ENCODE results near the gene ACAD8. TPM values are rescaled to one million over a fixed set of nuclear protein-coding genes. Genes with fewer than 3 reads are reported as not detected.
"Not testable (repeated sequence)": the region's sequence is repeated elsewhere in the genome, so short reads cannot be mapped to it uniquely, and the experiment has no call there.

ACAD8 gene
- total RNA-seq, 1 experiment from 2014 or later, result 32.3 TPM

DNA sequence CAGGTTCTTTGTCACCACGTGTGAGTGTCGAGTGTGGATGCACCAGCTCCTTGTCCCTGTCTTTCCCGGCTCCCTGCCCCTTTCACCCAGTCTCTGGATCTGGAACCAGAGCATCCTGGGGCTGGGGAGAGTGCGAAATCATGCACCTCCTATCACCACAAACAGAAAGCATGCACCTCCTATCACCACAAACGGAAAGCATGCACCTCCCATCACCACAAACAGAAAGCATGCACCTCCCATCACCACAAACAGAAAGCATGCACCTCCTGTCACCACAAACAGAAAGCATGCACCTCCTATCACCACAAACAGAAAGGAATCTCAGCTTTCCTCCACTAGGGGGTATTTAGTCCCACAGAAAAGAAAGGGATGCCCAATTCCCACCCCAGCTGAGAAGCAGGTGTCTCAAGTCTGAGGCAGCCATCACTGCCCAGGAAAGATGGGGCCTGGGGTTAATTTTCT lies 16.9 kb downstream of the ACAD8 start:
- Histone ChIP-seq H3K9me3 (replicated peaks) (no peaks in the 10 kb centered on the region), H3K36me3 (no peaks in the 10 kb centered on the region), H3K27ac (no peak overlapping the region), H3K27me3 (peaks cover 3% of the 10 kb centered on the region; the same call in 1 of the 2 replicates), H3K4me1 (peaks cover 24% of the 10 kb centered on the region), H3K4me3 (no peak overlapping the region)
- peak in 1 of 2 experiments; percentile 39 for DNase-seq

- Histone ChIP-seq H3K4me1 (peaks cover 19% of the 10 kb centered on the region), H3K27me3 (peaks cover 3% of the 10 kb centered on the region; the same call in 1 of the 2 replicates), H3K9me3 (replicated peaks) (no peaks in the 10 kb centered on the region), H3K4me3 (no peak overlapping the region), H3K36me3 (no peaks in the 10 kb centered on the region), H3K27ac (no peak overlapping the region)
- no peak for DNase-seq
These were observed 18.6 kb downstream of the ACAD8 start for GRCh38 chr11:134271978-134272377.

DNA sequence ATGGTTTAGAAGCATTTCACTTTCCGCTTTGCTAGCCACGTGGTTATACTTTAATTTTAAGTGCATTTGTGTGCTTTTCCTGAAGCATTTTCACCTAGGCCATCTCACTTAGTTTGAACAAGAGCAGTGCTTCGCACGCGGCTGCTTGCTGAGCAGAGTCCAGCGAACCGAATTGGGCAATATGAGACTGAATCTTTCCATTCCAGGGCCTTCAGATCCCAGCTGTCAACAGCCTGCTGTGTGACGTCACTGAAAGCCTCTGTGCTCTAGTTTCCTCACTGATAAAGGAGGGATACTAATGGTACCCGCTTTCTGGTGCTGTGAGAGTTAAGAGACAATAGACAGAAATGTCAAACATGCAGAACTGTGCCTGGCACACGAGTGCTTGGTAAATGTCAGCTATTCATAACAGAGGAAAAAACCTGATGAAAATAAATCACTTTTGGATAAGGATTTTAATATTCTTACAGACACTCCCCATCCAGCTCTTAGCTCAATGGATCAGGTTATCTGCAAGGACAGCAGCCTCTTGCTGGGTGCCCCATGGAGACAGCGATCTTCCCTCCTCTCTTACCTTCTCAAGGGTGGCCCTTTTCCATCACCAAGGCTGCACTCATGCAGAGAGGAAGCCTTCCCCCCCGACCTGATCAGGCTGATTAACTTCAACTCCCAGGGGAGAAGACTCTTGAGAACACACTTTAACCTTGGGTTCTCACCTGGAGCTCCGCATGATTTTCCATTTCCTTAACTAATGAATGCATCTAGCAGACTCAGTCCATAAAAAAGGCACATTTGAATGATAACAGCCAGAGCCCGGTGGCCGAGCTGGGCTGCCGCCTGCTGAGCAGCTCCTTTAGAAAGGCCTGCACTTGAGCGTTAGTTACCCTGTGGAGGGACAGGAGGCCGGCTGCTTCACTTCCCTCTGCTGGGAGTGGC lies 19.3 kb downstream of the ACAD8 start:
- Histone ChIP-seq H3K4me1 (peaks cover 12% of the 10 kb centered on the region), H3K9me3 (replicated peaks) (no peaks in the 10 kb centered on the region), H3K27me3 (peaks cover 3% of the 10 kb centered on the region; the same call in 1 of the 2 replicates), H3K36me3 (no peaks in the 10 kb centered on the region), H3K27ac (no peak overlapping the region), H3K4me3 (no peak overlapping the region)
- peak; percentile 19 to 58 for DNase-seq

- no peak for DNase-seq
- peaks cover 6% of the 10 kb centered on the region; the same call in 1 of the 2 replicates for H3K4me1 ChIP-seq
- H3K27ac ChIP-seq, result no peak overlapping the region
- no peaks in the 10 kb centered on the region for H3K9me3 ChIP-seq (replicated peaks)
- H3K36me3 ChIP-seq, result no peaks in the 10 kb centered on the region
- no peak overlapping the region for H3K4me3 ChIP-seq
- H3K27me3 ChIP-seq, result peaks cover 3% of the 10 kb centered on the region; the same call in 1 of the 2 replicates
These were observed 19.9 kb downstream of the ACAD8 start for GRCh38 chr11:134273317-134273712.

DNA sequence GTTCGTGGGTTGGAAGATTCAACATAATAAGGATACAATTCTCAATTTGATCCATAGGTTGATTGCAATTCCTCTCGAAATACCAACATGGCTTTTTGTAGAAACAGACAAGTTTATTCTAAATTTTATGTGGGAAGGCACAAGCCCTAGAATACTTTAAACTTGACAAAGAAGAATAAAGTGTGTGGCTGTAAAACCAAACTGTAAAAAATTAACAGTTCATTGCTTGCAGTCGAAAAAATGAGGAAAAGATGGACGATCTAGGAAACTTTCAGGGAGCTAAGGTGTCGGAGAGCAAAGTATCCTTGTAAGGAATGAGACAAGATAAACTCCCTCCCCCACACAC lies 21.8 kb downstream of the ACAD8 start:
- Histone ChIP-seq H3K27ac (no peak overlapping the region), H3K9me3 (replicated peaks) (no peaks in the 10 kb centered on the region), H3K27me3 (peaks cover 3% of the 10 kb centered on the region; the same call in 1 of the 2 replicates), H3K4me3 (no peak overlapping the region), H3K4me1 (peaks cover 5% of the 10 kb centered on the region; the same call in 1 of the 2 replicates), H3K36me3 (no peaks in the 10 kb centered on the region)
- no peak for DNase-seq

DNA sequence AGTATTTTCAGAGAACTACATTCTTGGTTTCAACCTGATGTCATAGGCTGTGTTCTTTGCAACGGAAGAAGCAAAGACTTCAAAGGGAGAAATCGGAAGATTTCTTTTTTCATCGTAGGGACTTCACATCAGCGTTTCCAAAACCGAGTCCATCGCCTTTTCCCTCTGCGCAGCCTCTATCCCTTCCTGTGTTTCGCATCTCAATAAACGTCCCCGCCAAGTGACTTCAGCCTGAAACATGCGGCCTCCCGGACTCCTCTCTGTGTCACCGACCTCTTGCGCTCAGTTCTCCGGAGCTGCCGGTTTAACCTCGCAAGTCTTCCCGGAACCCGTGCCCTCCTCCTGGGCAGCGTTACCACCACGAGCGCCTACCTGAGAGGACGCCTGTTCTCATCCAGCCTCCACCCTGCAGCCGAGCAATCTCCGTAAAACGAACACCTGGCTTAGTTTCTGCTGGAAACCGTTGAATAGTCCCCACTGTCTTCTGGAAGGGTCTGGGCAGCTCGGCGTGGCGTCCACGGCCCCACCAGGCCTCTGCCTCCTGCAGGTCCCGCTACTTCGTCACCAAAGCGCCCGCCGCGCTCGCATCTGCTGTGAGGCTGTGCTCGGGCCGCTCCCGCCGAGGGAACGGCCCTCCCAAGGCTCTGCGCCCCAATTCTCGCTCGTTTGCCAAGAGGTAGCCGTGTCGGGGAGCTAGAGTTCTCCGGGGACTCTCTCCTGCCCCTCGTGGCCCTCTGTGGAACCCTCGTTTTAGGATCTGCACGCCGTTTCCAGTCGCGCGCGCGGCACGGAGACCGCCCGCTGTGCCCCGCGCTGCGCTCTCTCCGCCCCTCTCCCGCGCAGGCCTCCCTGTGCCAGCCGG lies 22.4 kb downstream of the ACAD8 start, which contains the start of gene GLB1L3:
Gene GLB1L3 (plus strand): TSS at position 846 of the 862 bp plus-strand sequence. CDS start 362 bp downstream, outside the sequence.
- no peak for DNase-seq

GRCh38 chr11:134276396-134277182 lies 23.2 kb downstream of the ACAD8 start:
- no peak overlapping the region for H3K4me3 ChIP-seq
- H3K36me3 ChIP-seq, result no peaks in the 10 kb centered on the region
- H3K27ac ChIP-seq, result no peak overlapping the region
- DNase-seq, result no peak
- no peaks in the 10 kb centered on the region for H3K9me3 ChIP-seq (replicated peaks)
- H3K27me3 ChIP-seq, result peaks cover 3% of the 10 kb centered on the region; the same call in 1 of the 2 replicates
- peaks cover 5% of the 10 kb centered on the region; the same call in 1 of the 2 replicates for H3K4me1 ChIP-seq

More for the DNA sequence above, 22.4 kb downstream of the ACAD8 start, which contains the start of gene GLB1L3:
- Histone ChIP-seq H3K27me3 (peaks cover 3% of the 10 kb centered on the region; the same call in 1 of the 2 replicates), H3K9me3 (replicated peaks) (no peaks in the 10 kb centered on the region), H3K4me3 (no peak within 1 kb of the TSS), H3K36me3 (no peaks in the 10 kb centered on the region), H3K4me1 (peaks cover 5% of the 10 kb centered on the region; the same call in 1 of the 2 replicates), H3K27ac (no peak within 1 kb of the TSS)

GRCh38 chr11:134277183-134278001 lies 24.0 kb downstream of the ACAD8 start:
- Histone ChIP-seq H3K36me3 (no peaks in the 10 kb centered on the region), H3K27me3 (peaks cover 3% of the 10 kb centered on the region; the same call in 1 of the 2 replicates), H3K27ac (no peak overlapping the region), H3K4me3 (no peak overlapping the region), H3K9me3 (replicated peaks) (no peaks in the 10 kb centered on the region), H3K4me1 (peaks cover 3% of the 10 kb centered on the region; the same call in 1 of the 2 replicates)
- DNase-seq, result no peak

GRCh38 chr11:134278356-134278755 lies 25.0 kb downstream of the ACAD8 start:
- Histone ChIP-seq H3K4me1 (no peaks in the 10 kb centered on the region), H3K4me3 (no peak overlapping the region), H3K27me3 (no peaks in the 10 kb centered on the region; the same call in 1 of the 2 replicates), H3K36me3 (no peaks in the 10 kb centered on the region), H3K9me3 (replicated peaks) (no peaks in the 10 kb centered on the region), H3K27ac (no peak overlapping the region)
- no peak for DNase-seq

GRCh38 chr11:134281635-134282034 lies 28.3 kb downstream of the ACAD8 start:
- H3K4me3 ChIP-seq; H3K9me3 ChIP-seq (replicated peaks); H3K4me1 ChIP-seq; DNase-seq; H3K27ac ChIP-seq; H3K27me3 ChIP-seq; H3K36me3 ChIP-seq: not testable (repeated sequence)

- H3K27ac ChIP-seq, result no peak overlapping the region
- DNase-seq, result no peak
- no peaks in the 10 kb centered on the region for H3K27me3 ChIP-seq
- H3K4me3 ChIP-seq, result no peak overlapping the region
- no peaks in the 10 kb centered on the region for H3K4me1 ChIP-seq
- H3K9me3 ChIP-seq (replicated peaks), result no peaks in the 10 kb centered on the region
- no peaks in the 10 kb centered on the region for H3K36me3 ChIP-seq
These were observed 29.0 kb downstream of the ACAD8 start for GRCh38 chr11:134282121-134283045.

DNA sequence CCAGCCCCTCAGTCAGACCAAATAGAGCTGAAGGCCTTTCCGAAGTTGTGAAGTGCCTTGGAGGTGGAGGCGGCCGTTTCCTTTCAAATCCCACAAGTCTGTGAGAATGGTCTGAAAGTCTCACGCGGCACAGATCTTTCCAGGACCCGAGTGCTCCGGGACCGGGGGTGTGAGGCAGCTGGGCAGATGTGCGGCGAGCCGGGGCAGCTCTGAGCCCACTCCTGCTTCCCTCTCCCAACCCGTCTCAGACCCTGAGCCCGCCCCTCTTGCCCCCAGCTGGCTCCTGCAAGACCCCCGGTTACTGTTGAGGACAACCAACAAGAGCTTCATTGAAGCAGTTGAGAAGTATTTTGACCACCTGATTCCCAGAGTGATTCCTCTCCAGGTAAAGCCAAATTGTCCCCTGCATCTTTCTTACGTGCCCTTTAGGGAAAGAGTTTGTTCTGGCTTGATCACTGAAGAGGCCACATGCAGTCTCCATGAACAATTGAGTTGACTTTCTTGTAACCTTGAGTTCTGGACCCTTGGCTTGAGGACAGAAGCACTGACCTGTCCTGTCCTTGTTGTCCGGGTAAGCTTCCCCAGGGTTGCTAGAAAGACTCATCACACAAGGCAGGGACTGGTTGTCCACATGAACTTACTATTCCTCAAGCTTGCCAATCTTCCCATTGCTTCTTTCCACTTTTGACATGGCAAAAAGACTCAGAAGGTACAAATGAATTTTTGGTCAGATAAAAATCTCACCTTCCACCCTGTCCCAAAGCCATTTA lies 30.3 kb downstream of the ACAD8 start:
- DNase-seq, result no peak
- Histone ChIP-seq H3K27ac (no peak overlapping the region), H3K4me3 (no peak overlapping the region), H3K9me3 (replicated peaks) (no peaks in the 10 kb centered on the region), H3K4me1 (no peaks in the 10 kb centered on the region), H3K27me3 (no peaks in the 10 kb centered on the region), H3K36me3 (no peaks in the 10 kb centered on the region)
